Transverse colon (tissue), 4 donors: ENCODE results near the gene SOCS1. TPM values are rescaled to one million over a fixed set of nuclear protein-coding genes. Genes with fewer than 3 reads are reported as not detected.

ENCODE experiments used
- DNase-seq: peaks from one replicate; pipeline ENCODE4 v3.0.0-alpha.2; 2019
- H3K27ac ChIP-seq, 4 donors: fragments of 200-600 bp; sonication (generic); 2 replicates each; pipeline ENCODE4 v1.5.1; 2016 to 2018; ENCODE audit warnings: inconsistent platforms in 4 of 4
- H3K27me3 ChIP-seq: fragments of 200-600 bp; sonication (generic); 2 replicates; pipeline ENCODE4 v1.5.1; 2017; ENCODE audit warnings: inconsistent platforms
- H3K36me3 ChIP-seq, 4 donors: fragments of 200-600 bp; sonication (generic); 2 replicates each; pipeline ENCODE4 v1.5.1; 2017 to 2019; ENCODE audit warnings: inconsistent platforms in 4 of 4
- H3K4me1 ChIP-seq, 4 donors: fragments of 200-600 bp; sonication (generic); 2 replicates each; pipeline ENCODE4 v1.5.1; 2017 to 2020; ENCODE audit warnings: inconsistent platforms in 4 of 4
- H3K4me3 ChIP-seq, 4 donors: fragments of 200-600 bp; sonication (generic); 1 replicate in 1 of 4; 2 replicates in 3 of 4; pipeline versions ENCODE4 v1.5.1 to v1.6.1; 2017 to 2019; ENCODE audit warnings: inconsistent platforms in 4 of 4
- H3K9me3 ChIP-seq, 2 donors: fragments of 200-600 bp; sonication (generic); 2 replicates each; pipeline ENCODE4 v1.5.1; 2017 to 2019; ENCODE audit warnings: inconsistent platforms in 2 of 2
- CTCF ChIP-seq, 5 experiments: fragments of 200-600 bp in 3 of 5; fragments of 450-650 bp in 2 of 5; sonication (generic) in 3 of 5; IDR thresholded peaks; 1 replicate in 2 of 5; 2 replicates in 3 of 5; pipeline ENCODE4 v1.5.1; 2016 to 2017; ENCODE audit warnings: antibody characterized with exemption in 5 of 5, inconsistent platforms in 3 of 5, mild to moderate bottlenecking in 2 of 5, moderate library complexity in 1 of 5
- EP300 ChIP-seq: sonication (generic); formaldehyde crosslinking; IDR thresholded peaks from one replicate; pipeline ENCODE4 v1.6.1; 2017; ENCODE audit warnings: antibody characterized with exemption, low read depth
- POLR2A ChIP-seq: fragments of 450-650 bp; IDR thresholded peaks from one replicate; pipeline ENCODE4 v1.6.1; 2016; ENCODE audit warnings: antibody characterized with exemption, mild to moderate bottlenecking, moderate library complexity
- POLR2AphosphoS5 ChIP-seq, 3 donors: sonication (generic); formaldehyde crosslinking; IDR thresholded peaks; one replicate each; pipeline ENCODE4 v1.6.1; 2016; ENCODE audit warnings: antibody characterized with exemption in 3 of 3
- WGBS, 2 donors: methylation state at CpG; one replicate each; pipeline ENCODE4 v1.1.5; 2018; ENCODE audit warnings: low coverage in 1 of 2; 5-methylcytosine and 5-hydroxymethylcytosine counted together
- in situ Hi-C, 4 donors: fragments of 200-750 bp; cut with MboI; loops; one replicate each; pipeline versions ENCODE4 v1.15.0 to v1.15.1; 2017; ENCODE audit warnings: low sequenced_read_pairs in 3 of 4, low pct_ligation_motif_present in 1 of 4, low pct_unique_long_range_greater_than_20kb in 1 of 4
- intact Hi-C: fragments of 100-400 bp; cut with DNase I; formaldehyde crosslinking; loops from one replicate; pipeline ENCODE4 v1.15.1; 2023; ENCODE audit warnings: low total_unique reads
- small RNA-seq, 4 donors: library from RNA; depleted of rRNA; stranded (forward); fragments of <200 nt; gene quantifications; one replicate each; pipeline ENCODE3, GENCODE V24; 2016
- total RNA-seq, 4 donors: library from RNA; depleted of rRNA; stranded (reverse); fragments of >200 nt; gene quantifications; one replicate each; pipeline ENCODE4 v1.1.0, GENCODE V29; 2016

SOCS1 gene
- total RNA-seq, 4 donors from 2014 or later: 2.2 to 17.6 (median 10.8) TPM

- Histone ChIP-seq H3K27me3 (no peaks in the 10 kb centered on the region), H3K36me3 (no peaks in the 10 kb centered on the region), H3K4me1 (peaks cover 0 to 14% (median 6%) of the 10 kb centered on the region in 4 donors), H3K27ac (no peak overlapping the region), H3K4me3 (no peak overlapping the region), H3K9me3 (no peaks in the 10 kb centered on the region)
- in situ Hi-C loops (no loop called here), intact Hi-C loops (no loop called here)
- peak; percentile 45 for DNase-seq
- 36% methylated on average over 12 of the region's 13 CpGs; no CpG with 5 or more reads in 1 of the 2 donors for WGBS, 2 donors
- TF ChIP-seq POLR2AphosphoS5 (IDR thresholded peaks at IDR 0.05): no peak
- TF ChIP-seq EP300: peak; percentile 28
- no peak for TF ChIP-seq CTCF (IDR thresholded peaks at IDR 0.05)
These were observed 50.0 kb downstream of the SOCS1 start for GRCh38 chr16:11205754-11206581.

GRCh38 chr16:11205065-11205699, 50.8 kb downstream of the SOCS1 start:
- TF ChIP-seq EP300 (no peak), POLR2A (no peak), CTCF (IDR thresholded peaks at IDR 0.05) (no peak), POLR2AphosphoS5 (IDR thresholded peaks at IDR 0.05) (no peak)
- in situ Hi-C loops: no loop called here
- H3K27me3 ChIP-seq: no peaks in the 10 kb centered on the region
- 83 to 89% methylated on average over 6 to 19 of the region's 19 CpGs for WGBS, 2 donors
- no peak overlapping the region for H3K27ac ChIP-seq
- H3K9me3 ChIP-seq: no peaks in the 10 kb centered on the region
- no peak for DNase-seq
- no peak overlapping the region for H3K4me3 ChIP-seq
- peaks cover 0 to 14% (median 6%) of the 10 kb centered on the region in 4 donors for H3K4me1 ChIP-seq
- intact Hi-C loops: no loop called here
- H3K36me3 ChIP-seq: no peaks in the 10 kb centered on the region

- peaks cover 0 to 14% (median 6%) of the 10 kb centered on the region in 4 donors for H3K4me1 ChIP-seq
- no peak for DNase-seq
- intact Hi-C loops (no loop called here), in situ Hi-C loops (no loop called here)
- WGBS, 2 donors: 57 to 60% methylated on average over 1 to 4 of the region's 4 CpGs
- no peaks in the 10 kb centered on the region for H3K36me3 ChIP-seq
- no peaks in the 10 kb centered on the region for H3K27me3 ChIP-seq
- TF ChIP-seq POLR2A (no peak), POLR2AphosphoS5 (IDR thresholded peaks at IDR 0.05) (no peak), EP300 (no peak), CTCF (IDR thresholded peaks at IDR 0.05) (no peak)
- H3K4me3 ChIP-seq: no peak overlapping the region
- H3K27ac ChIP-seq: no peak overlapping the region
- no peaks in the 10 kb centered on the region for H3K9me3 ChIP-seq
These were observed 51.4 kb downstream of the SOCS1 start for GRCh38 chr16:11204513-11205047.

Small RNA genes within 50 kb of the gene (small RNA-seq; reads per million reads assigned to genes)
- gene RF00554: 0 reads per million in 4 donors

Other genes starting within 250 kb of the SOCS1 start
- gene TNP2, start 13.1 kb upstream of the SOCS1 start, total RNA-seq: not detected
- gene PRM3, start 17.4 kb upstream of the SOCS1 start, total RNA-seq: not detected
- not detected for gene PRM2, start 20.3 kb upstream of the SOCS1 start, total RNA-seq
- not detected for gene PRM1, start 25.1 kb upstream of the SOCS1 start, total RNA-seq
- 1 to 10 TPM in 2 of 4 donors, not detected in 2; 2.3 to 2.9 TPM for gene RMI2, start 89.3 kb upstream of the SOCS1 start, total RNA-seq